ENCODE measurements around the gene LHX3. TPM values are rescaled to one million over a fixed set of nuclear protein-coding genes. Genes with fewer than 3 reads are reported as not detected.

Gene LHX3
- total and polyA plus RNA-seq, 2 of the 4 experiments (the other 2 are of a cell fraction): not detected

GRCh38 chr9:136171801-136172411 lies 33.0 kb downstream of the LHX3 start:
- Histone ChIP-seq H3K9me1 (ENCODE audit: insufficient read depth, low read length) (no peaks in the 10 kb centered on the region), H3K27me3 (ENCODE audit: control insufficient read depth, insufficient read depth, low read length) (peaks cover 52% of the 10 kb centered on the region), H3K4me1 (ENCODE audit: control insufficient read depth, insufficient read depth, low read length) (no peaks in the 10 kb centered on the region), H3K18ac (ENCODE audit: low read depth, low read length) (no peak overlapping the region), H3K79me1 (ENCODE audit: low read depth in 1 of 2, low read length in 2 of 2) (no peaks in the 10 kb centered on the region), H4K91ac (ENCODE audit: insufficient read depth, low read depth, low read length) (no peak overlapping the region), H3K9ac (ENCODE audit: low read depth, low read length) (no peak overlapping the region), H2BK120ac (ENCODE audit: low read depth, low read length) (no peak overlapping the region), H3K4ac (ENCODE audit: low read depth, low read length) (no peak overlapping the region), H3K56ac (ENCODE audit: extremely low read depth, insufficient read depth, low read length) (no peak overlapping the region), H2BK5ac (ENCODE audit: low read depth, low read length, poor library complexity, severe bottlenecking) (no peak overlapping the region), H4K8ac (ENCODE audit: low read depth in 2 of 2, low read length in 2 of 2) (no peak overlapping the region), H3K4me2 (ENCODE audit: low read depth, low read length) (no peak overlapping the region), H3K23ac (ENCODE audit: low read depth, low read length) (no peak overlapping the region), H2AK9ac (replicated peaks; ENCODE audit: low read depth, low read length, poor library complexity) (no peak overlapping the region), H3K14ac (replicated peaks; ENCODE audit: low read depth, low read length) (no peak overlapping the region), H2AFZ (replicated peaks; ENCODE audit: low read length, poor library complexity) (no peak overlapping the region), H2AK5ac (ENCODE audit: low read depth, low read length) (no peak overlapping the region), H4K5ac (ENCODE audit: low read depth, low read length) (no peak overlapping the region), H3K36me3 (ENCODE audit: control insufficient read depth, insufficient read depth, low read length) (no peaks in the 10 kb centered on the region), H2BK20ac (ENCODE audit: low read depth, low read length) (no peak overlapping the region), H3K27ac (ENCODE audit: insufficient read depth, low read length) (no peak overlapping the region), H3K9me3 (ENCODE audit: control insufficient read depth, insufficient read depth, low read length) (no peaks in the 10 kb centered on the region), H3K4me3 (ENCODE audit: insufficient read depth, low read depth, low read length) (no peak overlapping the region), H4K20me1 (ENCODE audit: insufficient read depth, low read length) (no peaks in the 10 kb centered on the region), H2BK15ac (ENCODE audit: low read depth, low read length) (no peak overlapping the region)
- WGBS, 2 experiments (ENCODE audit: extremely low coverage in 2 of 2, insufficient read length in 1 of 2): 49% methylated on average over 5 of the region's 11 CpGs; no CpG with 5 or more reads in 1 of the 2 experiments
- dilution Hi-C loops (cut with HindIII; ENCODE audit: low sequenced_read_pairs, unreplicated experiment): no loop called here
- intact Hi-C loops (cut with micrococcal nuclease): no loop called here
- POLR2A ChIA-PET (ENCODE audit: unreplicated experiment): no interaction called here
- 0 out of 2 replicates have a peak, but pooled peaks have one; percentile 33 for ATAC-seq (ENCODE audit: low read depth)
- TF ChIP-seq BHLHE40 (IDR thresholded peaks at IDR 0.05; ENCODE audit: low read depth, low read length) (no peak), SMC3 (IDR thresholded peaks at IDR 0.05; ENCODE audit: low read depth, low read length) (no peak), POLR2A (IDR thresholded peaks at IDR 0.05; ENCODE audit: low read depth, low read length) (no peak), MAZ (IDR thresholded peaks at IDR 0.05; ENCODE audit: borderline replicate concordance, low read depth, low read length) (no peak), MXI1 (IDR thresholded peaks at IDR 0.05; ENCODE audit: borderline replicate concordance, low read depth, low read length) (no peak), CEBPB (IDR thresholded peaks at IDR 0.05; ENCODE audit: low read depth, low read length) (no peak)
- TF ChIP-seq, protein P1, sequence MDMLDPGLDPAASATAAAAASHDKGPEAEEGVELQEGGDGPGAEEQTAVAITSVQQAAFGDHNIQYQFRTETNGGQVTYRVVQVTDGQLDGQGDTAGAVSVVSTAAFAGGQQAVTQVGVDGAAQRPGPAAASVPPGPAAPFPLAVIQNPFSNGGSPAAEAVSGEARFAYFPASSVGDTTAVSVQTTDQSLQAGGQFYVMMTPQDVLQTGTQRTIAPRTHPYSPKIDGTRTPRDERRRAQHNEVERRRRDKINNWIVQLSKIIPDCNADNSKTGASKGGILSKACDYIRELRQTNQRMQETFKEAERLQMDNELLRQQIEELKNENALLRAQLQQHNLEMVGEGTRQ (IDR thresholded peaks at IDR 0.05; ENCODE audit: low read depth, low read length): no peak
- TF ChIP-seq, protein P2, sequence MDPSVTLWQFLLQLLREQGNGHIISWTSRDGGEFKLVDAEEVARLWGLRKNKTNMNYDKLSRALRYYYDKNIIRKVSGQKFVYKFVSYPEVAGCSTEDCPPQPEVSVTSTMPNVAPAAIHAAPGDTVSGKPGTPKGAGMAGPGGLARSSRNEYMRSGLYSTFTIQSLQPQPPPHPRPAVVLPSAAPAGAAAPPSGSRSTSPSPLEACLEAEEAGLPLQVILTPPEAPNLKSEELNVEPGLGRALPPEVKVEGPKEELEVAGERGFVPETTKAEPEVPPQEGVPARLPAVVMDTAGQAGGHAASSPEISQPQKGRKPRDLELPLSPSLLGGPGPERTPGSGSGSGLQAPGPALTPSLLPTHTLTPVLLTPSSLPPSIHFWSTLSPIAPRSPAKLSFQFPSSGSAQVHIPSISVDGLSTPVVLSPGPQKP (IDR thresholded peaks at IDR 0.05; ENCODE audit: borderline replicate concordance, low read depth, low read length): no peak
- no TSS peak for BruUV-seq (replicated peaks)
- in situ Hi-C loops (cut with MboI; ENCODE audit: low sequenced_read_pairs): no loop called here
- DNase-seq: no peak
- CTCF ChIA-PET: interaction anchor here (0.7 kb wide), 1 partner anchor 97 kb away, joined by 3 read pairs; no protein-coding TSS in a partner anchor

Data from IMR-90 (cell line).